Bone marrow (tissue), 2 donors: ENCODE results near the gene AP5S1.
"Not testable (repeated sequence)": the region's sequence is repeated elsewhere in the genome, so short reads cannot be mapped to it uniquely, and the experiment has no call there.

ENCODE experiments used
- DNase-seq, 2 donors: peaks; one replicate each; lab custom pipeline; 2025; lab: John Stamatoyannopoulos, UW

The AP5S1 gene

DNA sequence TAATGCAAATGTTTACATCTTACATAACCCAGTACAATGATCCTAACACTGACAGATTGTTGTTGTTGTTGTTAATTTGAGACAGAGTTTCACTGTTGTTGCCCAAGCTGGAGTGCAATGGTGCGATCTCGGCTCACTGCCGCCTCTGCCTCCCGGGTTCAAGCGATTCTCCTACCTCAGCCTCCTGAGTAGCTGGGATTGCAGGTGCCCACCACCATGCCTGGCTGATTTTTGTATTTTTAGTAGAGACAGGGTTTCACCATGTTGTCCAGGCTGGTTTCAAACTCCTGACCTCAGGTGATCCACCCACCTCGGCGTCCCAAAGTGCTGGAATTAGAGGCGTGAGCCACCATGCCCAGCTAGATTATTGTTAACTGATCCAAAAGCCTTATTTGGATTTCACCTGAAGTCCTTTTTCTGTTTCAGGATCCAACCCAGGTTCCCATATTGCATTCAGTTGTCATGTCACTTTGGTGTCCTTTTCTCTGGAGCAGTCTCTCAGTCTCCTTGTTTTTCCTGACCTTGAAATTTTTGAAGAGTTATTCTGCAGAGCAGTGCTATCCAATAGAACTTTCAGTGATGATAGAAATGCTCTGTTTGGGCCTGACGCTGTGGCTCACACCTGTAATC is 23.8 kb downstream of the AP5S1 start:
- not testable (repeated sequence) for DNase-seq

DNA sequence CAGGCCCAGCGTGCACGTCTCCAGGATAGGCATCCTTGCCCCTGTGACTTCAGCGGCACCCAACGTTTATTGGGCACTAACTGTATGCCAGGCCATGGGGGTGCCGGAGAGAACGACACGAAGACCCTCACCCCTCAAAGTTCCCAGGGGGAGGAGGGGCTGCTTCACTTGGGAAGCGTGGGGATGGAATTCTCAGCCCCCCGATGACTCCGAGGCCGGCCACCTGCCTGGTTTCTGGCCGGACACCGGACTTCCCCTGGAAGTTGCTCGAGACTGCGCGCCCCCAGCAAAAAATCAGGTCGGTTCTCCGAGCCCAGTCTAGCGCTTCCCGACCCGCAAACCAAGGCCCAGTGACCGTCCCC is 26.0 kb downstream of the AP5S1 start:
- DNase-seq, result no peak

DNA sequence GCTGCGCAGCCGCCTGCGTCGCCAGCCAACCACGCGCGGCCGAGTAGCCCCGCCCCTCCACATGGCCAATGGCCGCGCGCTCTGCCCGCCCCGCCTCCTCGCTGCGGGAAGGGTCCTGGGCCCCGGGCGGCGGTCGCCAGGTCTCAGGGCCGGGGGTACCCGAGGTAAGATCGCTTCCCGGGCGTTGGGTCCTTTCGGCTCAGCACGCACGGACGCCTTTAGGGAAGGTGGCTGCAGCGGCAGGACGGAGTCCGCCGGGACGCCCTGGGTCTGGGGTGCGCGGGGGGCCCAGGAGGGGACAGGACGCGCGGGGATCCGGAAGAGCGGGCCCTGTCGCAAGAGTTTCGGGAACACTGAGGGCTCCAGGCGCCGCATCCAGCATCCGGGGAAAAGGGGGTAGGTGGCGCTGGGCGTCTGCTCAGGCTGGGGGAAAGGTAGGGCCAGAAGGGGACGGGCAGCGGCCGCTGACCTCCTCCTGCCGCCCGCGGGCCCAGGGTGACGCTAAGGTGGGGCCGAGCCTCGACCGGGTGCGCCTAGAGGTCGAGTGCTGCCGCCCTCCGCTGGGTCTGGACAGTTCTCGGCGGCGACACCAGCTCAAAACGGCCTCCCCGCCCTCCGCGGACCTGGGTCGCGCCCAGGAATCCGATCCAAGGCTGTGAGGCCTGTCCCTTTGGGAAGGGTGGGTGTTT is 26.5 kb downstream of the AP5S1 start, which contains the start of gene MAVS:
MAVS (plus strand) TSS at position 95 of the 689 bp plus-strand sequence. CDS start 7,791 bp downstream, outside the sequence.
- peak; percentile 42 to 53 for DNase-seq

DNA sequence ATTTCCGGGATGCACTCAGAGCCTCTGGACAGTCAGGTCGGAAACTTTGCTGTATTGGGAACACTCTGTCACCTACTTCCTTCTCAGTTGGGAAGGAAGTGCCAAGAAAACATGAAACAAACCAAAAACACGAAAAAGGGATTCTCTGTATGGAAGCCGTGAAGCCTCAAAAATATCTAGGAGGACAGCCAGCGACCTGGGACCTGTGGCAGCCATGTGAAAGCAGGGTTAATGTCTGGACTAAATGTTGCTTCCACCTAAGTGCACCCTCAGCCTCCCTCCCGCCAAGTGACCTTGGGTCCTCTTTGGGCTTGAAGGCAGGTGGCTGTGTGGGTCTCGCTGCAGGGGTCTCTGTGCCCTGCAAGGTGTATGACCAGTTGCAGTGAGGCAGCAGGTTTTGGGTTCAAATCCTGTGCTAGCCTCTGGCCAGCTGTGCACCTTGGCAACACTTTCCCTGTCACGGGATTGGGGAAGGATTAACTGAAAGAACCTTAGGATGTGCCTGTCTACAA is 27.1 kb downstream of the AP5S1 start:
- no peak for DNase-seq

DNA sequence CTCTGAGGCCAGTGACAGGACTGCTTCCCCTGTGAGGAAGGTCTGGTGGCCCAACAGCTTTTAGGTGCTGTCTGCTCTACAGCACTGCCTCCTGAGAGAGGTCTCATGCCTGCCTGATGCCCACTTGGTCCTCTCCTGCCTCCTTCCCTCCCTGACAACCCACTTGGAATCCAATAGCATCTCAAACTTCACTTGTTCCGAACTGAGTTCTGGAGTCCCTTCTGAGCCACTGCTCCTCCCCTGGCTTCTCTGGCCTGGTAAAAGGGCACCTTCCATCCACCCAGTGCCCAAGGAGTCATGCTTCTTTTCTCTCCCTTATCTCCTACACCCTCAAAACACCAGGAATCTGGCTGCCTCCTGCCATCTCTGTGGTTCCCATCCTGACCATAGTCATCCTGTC is 28.2 kb downstream of the AP5S1 start:
- no peak for DNase-seq

DNA sequence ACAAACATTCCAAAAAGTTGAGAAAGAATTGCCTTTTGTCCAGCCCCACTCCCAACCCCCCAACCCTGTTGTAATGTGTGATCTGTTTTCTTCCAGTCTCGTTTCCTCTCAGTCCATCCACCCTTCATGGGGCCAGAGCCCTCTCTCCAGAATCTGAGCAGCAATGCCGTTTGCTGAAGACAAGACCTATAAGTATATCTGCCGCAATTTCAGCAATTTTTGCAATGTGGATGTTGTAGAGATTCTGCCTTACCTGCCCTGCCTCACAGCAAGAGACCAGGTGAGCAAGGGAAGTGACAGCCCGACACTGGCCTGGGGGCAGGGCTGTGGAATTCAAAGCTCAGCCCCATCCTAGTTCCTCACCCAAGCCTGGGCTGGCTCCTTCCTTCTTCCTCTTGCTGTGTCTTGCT is 34.1 kb downstream of the AP5S1 start:
- no peak for DNase-seq

DNA sequence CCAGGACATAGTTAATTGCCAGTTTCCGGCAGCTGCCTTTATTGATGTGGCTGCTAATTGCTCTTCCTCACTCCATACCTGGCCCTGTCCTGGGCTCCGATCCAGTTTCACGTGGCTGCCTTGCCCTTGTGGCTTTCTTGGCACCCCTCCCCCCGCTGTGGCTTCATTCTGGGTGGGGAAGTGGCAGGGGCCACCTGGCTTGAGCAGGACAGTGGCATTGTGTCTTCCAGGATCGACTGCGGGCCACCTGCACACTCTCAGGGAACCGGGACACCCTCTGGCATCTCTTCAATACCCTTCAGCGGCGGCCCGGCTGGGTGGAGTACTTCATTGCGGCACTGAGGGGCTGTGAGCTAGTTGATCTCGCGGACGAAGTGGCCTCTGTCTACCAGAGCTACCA is 37.1 kb downstream of the AP5S1 start:
- no peak for DNase-seq

DNA sequence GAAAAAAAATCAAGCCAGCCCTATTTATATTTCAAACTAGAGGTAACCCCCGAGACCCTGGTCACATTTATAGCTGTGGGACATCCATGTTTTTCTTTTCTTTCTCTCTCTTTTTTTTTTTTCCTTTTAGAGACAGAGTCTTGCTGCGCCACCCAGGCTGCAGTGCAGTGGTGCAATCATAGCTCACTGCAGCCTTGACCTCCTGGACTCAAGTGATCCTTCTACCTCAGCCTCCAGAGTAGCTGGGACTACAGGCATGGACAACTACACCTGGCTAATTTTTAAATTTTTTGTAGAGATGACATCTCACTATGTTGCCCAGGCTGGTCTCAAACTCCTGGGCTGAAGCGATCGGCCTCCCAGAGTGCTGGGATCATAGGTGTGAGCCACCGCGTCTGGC is 38.3 kb downstream of the AP5S1 start:
- DNase-seq, result no peak

DNA sequence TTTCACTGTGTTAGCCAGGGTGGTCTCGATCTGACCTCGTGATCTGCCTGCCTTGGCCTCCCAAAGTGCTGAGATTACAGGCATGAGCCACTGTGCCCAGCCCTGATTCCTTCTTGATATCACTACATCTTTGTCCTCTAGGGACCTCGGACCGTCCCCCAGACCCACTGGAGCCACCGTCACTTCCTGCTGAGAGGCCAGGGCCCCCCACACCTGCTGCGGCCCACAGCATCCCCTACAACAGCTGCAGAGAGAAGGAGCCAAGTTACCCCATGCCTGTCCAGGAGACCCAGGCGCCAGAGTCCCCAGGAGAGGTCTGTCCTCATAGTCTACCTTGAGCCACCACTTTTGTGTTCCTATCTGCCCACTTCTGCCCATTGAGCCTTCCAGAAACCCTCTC is 40.8 kb downstream of the AP5S1 start:
- DNase-seq, result no peak

DNA sequence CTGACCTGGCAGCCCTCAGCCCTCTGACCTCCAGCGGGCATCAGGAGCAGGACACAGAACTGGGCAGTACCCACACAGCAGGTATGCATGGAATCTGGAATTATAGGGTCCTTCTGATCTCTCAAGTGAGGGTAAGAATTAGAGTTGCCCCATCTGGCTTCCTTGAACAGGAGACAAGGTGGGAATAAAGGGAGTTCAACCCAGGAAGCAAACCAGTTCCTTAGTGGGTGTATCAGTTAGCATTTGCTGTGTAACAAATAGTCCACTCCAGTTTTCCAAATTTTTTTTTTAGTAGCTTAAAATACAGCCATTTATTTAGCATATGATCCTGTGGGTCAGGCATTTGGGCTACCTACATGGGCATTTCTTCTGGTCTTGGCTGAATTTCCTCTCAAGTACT is 42.0 kb downstream of the AP5S1 start:
- no peak for DNase-seq

DNA sequence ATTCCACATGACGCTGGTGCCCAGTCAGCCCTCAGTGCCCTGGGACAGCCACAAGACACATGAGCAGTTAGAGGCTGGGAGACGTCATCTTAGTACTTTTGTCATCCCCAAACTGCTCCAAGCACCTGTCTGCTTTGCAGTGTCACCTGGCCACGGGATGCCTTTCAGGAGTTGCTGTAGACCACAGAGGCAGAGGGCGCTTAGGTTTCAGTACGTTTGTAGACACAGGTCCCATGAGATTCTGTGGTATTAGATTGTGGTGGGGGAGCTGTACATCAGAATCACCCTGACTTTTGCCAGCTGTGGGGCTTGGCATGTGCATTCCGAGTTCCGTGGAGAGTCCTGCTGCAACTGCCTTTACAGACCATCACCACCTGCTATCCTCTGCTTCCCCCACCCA is 43.0 kb downstream of the AP5S1 start:
- no peak for DNase-seq

DNA sequence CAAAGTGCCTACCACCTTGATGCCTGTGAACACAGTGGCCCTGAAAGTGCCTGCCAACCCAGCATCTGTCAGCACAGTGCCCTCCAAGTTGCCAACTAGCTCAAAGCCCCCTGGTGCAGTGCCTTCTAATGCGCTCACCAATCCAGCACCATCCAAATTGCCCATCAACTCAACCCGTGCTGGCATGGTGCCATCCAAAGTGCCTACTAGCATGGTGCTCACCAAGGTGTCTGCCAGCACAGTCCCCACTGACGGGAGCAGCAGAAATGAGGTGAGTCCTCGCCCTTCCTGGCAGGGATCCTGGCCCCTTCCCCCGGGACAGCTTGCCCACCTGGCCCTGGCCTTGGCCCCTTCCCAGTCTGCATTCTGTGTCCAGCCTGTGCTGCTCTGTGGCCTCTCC is 44.2 kb downstream of the AP5S1 start:
- DNase-seq, result no peak

DNA sequence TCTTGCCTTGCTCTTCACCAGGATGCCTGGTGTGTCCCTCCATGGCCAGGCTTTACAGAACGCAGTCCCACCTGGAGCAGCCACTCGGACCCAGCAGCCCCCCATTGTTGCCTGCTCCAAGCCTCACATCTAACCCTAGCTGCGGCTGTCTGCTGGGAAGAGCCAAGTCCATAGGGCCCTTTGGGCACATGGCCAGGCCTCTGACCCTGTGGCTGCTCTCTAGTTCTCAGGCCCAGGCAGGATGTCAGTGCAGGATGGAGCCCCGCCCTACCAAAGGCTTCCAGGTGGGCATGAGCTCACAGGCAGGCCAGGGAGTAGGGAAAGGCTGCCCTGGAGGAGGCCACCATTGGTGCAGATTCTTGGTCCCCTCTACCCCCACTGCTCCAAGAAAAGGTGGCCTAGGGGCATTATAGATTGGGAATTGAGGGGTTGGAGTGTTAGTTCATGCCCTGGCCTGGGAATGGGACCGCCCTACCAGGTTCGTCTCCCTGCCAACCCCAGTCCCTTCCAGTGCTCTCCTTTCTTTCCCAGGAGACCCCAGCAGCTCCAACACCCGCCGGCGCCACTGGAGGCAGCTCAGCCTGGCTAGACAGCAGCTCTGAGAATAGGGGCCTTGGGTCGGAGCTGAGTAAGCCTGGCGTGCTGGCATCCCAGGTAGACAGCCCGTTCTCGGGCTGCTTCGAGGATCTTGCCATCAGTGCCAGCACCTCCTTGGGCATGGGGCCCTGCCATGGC is 45.0 kb downstream of the AP5S1 start:
- DNase-seq, result no peak

DNA sequence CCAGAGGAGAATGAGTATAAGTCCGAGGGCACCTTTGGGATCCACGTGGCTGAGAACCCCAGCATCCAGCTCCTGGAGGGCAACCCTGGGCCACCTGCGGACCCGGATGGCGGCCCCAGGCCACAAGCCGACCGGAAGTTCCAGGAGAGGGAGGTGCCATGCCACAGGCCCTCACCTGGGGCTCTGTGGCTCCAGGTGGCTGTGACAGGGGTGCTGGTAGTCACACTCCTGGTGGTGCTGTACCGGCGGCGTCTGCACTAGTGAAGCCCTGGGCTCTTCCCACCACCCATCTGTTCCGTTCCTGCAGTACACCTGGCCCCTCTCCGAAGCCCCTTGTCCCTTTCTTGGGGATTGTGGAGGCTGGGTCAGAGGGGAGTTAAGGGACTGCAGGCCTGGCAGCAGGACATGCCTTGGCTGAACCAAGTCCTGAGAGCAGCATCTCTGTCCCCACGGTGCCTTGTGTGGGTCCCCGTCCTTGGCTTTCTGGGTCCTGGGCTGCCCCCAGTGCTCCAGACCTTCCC is 45.6 kb downstream of the AP5S1 start:
- DNase-seq, result no peak

DNA sequence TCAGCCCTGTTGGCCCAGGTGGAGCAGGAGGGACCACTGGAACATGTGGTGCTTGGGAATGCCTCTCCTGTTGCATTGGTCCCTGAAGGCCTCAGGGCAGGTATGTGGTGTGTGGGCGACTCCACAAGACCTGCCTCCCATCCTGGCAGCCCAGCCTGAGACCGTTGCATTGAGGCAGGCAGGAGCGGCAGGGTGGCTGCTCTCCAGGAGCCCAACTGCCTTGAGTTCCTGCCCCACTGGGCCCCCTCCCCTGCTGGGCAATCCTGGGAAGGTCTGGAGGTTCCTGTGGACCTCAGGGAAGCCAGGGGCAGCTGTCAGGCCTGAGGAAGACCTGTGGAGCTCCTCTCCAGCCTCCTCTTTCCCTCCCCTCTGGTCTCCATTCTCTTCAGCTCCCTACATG is 46.1 kb downstream of the AP5S1 start:
- DNase-seq, result no peak

DNA sequence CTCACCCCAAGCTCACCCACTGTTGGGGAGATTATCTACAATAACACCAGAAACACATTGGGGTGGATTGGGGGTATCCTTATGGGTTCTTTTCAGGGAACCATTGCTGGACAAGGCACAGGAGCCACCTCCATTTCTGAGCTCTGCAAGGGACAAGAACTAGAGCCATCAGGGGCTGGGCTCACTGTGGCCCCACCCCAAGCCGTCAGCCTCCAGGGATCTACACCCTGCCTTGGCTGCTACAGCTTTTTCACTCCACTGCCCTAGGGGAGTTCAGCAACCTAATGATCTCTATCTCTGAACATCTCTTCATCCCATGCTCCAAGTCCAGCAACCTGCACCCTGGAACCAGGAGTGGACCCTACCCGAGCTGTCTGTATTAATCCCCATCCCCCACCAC is 47.5 kb downstream of the AP5S1 start:
- no peak for DNase-seq

DNA sequence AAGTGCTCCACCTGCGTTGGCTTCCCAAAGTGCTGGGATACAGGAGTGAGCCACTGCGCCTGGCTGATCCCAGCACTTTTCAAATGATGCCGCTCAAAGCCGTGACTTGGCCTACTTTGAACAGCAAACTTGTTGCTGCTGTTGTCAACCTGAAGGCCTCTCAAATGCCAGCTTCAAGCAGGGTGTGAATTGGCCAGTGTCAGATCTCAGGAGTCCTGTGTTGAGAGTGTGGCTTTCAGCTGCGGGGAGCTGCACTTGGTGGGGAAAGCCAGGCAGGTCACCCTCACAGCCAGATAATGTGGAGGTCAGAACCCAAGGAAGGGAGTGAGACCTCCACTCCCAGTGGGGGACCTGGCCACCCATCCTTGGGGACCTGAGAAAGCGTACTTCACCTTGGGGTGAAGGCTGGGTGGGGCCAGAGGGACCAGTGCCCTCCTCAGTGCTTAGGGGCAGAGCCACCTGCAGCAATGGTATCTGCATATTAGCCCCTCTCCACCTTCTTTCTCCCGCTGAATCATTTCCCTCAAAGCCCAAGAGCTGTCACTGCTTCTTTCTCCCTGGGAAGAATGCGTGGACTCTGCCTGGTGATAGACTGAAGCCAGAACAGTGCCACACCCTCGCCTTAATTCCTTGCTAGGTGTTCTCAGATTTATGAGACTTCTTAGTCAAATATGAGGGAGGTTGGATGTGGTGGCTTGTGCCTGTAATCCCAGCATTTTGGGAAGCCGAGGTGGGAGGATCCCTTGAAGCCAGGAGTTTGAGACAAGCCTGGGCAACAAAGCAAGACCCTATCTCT is 49.7 kb downstream of the AP5S1 start:
- DNase-seq, result no peak

DNA sequence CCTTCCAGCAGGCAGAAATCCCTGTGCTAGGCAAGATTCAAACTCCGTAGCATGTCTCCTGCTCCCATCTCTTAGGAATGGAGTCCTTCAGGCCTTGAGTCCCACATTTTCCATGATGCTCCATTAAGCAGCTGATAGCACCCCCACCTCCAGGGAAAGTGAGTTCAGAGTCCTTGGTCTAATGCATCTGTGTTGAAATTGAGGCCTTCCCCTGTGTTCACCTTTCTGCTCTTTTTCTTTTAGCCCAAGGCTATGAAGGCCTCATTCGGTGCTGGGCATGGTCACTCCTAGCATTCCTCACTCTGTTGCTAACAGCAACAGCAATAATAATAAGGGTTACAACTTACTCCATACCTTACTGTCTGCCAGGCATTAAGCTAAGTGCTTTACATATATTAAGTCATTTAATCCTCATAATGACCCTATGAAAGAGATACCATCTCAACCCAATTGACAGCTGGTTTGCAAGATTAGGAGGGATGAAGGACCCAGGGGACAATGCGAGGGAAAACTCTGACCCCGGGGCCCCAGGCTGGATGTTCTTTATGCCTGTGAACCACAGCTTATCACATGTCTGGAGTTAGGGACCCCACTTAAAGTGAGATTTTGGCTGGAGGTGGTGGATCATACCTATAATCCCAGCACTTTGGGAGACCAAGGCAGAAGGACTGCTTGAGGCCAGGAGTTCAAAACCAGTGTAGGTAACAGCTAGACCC is 51.4 kb downstream of the AP5S1 start:
- no peak for DNase-seq

DNA sequence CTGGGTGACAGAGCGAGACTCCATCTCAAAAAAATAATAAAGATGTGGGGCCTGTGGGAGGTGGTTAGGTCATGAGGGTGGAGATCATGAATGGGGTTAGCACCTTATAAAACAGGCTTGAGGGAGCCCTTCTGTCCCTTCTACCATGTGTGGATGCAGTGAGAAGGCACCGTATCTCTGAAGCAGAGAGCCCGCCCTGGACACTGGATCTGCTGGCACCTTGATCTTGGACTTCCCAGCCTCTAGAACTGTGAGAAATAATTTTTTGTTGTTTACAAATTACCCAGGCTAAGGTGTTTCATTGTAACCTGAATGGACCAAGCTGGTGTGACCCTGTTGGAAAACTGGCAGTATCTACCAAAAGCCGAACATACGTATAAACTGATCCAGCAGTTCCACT is 53.2 kb downstream of the AP5S1 start:
- DNase-seq, result no peak

DNA sequence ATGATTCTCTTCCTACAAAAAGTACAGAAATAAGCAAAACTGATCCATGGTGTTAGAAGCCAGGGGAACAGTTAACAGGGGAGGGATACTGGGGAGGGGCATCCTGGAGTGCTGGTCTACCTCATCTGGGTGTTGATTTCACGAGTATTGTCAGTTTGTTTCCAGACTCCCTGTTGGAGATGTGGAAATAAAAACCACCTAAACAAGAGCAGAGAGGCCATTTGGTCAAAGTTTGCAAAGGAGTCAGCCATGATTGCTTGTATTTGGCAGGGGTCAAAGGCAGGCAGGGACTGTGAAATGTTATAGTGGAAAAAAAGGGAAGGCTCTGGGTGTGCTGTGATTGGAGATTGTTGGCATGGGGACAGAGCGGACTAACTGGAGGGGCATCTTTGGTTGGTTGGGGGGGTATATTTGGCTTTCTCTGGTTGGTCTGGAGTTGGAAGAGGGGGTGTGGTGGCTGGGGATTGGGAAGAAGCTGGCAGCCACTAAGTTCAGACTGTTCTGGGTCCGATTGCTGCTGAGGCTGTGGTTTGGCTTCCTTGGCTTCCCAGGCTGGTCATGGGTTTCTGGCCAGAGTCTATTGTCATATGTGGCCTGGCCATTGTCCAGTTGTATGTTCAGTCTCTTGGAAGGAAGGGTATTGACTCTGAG is 54.0 kb downstream of the AP5S1 start:
- no peak for DNase-seq
